ENCODE measurements around the gene CLEC5A.

CLEC5A gene

DNA sequence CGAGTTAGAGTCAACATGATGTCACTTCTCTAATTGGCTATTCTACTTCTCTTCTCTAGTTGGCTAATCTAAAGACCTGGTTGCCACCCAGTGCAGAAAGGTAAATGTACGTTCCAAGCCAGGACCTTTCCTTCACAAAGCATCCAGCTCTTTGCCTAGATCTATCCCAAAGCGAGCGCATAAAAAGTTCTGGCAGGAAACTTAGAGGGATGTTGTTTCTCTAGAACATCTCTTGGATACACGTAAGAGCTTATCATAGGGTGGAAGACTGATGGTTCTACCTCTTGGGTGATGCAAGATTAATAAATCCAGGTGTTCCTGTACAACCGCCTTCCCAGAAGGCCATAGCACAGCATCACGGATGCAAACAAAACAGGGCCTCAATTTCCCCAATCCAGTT is 26.9 kb upstream of the CLEC5A start, which contains the start of gene TAS2R38:
Gene TAS2R38, minus strand, starts transcription at position 101 of the 400 bp plus-strand sequence. Its CDS starts 84 bp downstream, at position 17.
- DNase-seq (ENCODE audit: low spot score), result no peak
- in situ Hi-C loops (cut with MboI; ENCODE audit: low pct_unique_long_range_greater_than_20kb, low sequenced_read_pairs, unreplicated experiment), result no loop called here
- TF ChIP-seq, protein P1, sequence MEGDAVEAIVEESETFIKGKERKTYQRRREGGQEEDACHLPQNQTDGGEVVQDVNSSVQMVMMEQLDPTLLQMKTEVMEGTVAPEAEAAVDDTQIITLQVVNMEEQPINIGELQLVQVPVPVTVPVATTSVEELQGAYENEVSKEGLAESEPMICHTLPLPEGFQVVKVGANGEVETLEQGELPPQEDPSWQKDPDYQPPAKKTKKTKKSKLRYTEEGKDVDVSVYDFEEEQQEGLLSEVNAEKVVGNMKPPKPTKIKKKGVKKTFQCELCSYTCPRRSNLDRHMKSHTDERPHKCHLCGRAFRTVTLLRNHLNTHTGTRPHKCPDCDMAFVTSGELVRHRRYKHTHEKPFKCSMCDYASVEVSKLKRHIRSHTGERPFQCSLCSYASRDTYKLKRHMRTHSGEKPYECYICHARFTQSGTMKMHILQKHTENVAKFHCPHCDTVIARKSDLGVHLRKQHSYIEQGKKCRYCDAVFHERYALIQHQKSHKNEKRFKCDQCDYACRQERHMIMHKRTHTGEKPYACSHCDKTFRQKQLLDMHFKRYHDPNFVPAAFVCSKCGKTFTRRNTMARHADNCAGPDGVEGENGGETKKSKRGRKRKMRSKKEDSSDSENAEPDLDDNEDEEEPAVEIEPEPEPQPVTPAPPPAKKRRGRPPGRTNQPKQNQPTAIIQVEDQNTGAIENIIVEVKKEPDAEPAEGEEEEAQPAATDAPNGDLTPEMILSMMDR (IDR thresholded peaks at IDR 0.05; ENCODE audit: extremely low read depth, insufficient read depth, missing control alignments), result no peak

DNA sequence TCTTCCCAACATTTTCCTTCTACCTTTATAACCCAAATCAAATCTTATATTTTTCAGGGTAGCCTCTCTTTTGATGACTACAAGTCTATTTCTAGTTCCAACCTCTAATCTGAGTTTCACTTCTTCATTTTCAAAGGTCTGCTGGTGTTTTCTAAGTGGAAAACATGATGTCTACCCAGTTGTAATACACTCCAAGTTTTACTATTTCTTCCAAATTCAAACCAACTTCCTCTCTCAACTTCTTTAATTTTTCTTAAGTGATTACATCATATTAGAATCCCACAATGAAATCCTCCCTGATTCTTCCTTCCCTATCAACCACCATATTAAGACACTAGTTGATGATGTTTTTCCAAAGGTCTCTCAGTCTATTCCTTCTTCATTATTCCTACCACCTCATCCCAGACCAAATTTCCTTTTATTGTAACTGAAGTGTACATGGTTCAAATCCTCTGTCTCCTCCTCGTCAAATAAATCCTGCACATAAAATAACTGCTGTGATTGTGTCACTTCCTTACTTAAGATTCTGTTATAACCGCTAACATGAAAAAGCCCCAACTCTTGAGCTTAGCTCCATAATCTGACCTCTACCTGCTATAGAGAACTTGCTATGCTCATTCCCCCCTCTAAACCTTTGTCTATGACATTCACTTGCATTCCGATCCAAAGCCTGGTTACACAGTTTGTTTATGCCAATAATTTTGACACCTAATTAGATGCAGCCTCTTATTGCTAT is 14.1 kb upstream of the CLEC5A start:
- TF ChIP-seq, protein P1 (IDR thresholded peaks at IDR 0.05; ENCODE audit: extremely low read depth, insufficient read depth, missing control alignments), result no peak
- peak; percentile 36 for DNase-seq (ENCODE audit: low spot score)
- in situ Hi-C loops (cut with MboI; ENCODE audit: low pct_unique_long_range_greater_than_20kb, low sequenced_read_pairs, unreplicated experiment), result no loop called here

DNA sequence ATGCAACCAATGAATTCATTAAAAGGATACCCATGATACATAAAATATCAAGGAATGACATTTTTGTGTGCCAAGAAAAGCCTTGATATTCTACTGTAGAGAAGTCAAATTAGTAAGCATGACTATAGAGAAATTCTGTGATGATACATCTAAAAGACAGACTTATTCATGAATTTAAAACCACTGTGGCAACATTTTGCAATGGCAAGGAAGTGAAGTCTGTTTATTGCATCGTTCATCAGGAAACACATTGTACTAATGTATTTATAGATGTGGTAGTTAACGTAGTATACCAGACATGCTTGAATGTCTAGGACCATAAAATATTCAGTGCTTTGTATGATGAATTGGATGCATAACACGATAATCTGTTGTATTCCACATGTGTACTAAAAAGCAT is 9.3 kb upstream of the CLEC5A start:
- in situ Hi-C loops (cut with MboI; ENCODE audit: low pct_unique_long_range_greater_than_20kb, low sequenced_read_pairs, unreplicated experiment), result no loop called here
- no peak for DNase-seq (ENCODE audit: low spot score)
- TF ChIP-seq, protein P1 (IDR thresholded peaks at IDR 0.05; ENCODE audit: extremely low read depth, insufficient read depth, missing control alignments), result no peak

DNA sequence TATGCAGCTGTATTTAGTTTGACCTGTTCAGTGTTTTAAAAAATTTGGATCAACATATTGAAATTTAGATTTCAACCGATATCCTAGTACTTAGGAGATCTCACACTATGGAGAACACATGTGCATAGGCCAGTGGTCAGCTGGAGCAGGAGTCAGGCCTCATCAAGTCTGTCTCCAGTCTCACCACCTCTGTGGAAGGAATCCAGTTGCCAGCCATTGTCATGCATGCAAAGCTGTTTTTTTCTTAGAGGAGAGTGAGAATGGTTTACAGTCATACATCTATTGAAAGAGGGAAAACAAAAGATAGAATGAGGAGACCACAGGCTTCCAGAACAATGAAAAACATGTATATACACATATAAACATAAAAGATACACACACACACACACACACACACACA is 7.6 kb upstream of the CLEC5A start:
- no peak for DNase-seq (ENCODE audit: low spot score)
- TF ChIP-seq, protein P1 (IDR thresholded peaks at IDR 0.05; ENCODE audit: extremely low read depth, insufficient read depth, missing control alignments), result no peak
- in situ Hi-C loops (cut with MboI; ENCODE audit: low pct_unique_long_range_greater_than_20kb, low sequenced_read_pairs, unreplicated experiment), result no loop called here

DNA sequence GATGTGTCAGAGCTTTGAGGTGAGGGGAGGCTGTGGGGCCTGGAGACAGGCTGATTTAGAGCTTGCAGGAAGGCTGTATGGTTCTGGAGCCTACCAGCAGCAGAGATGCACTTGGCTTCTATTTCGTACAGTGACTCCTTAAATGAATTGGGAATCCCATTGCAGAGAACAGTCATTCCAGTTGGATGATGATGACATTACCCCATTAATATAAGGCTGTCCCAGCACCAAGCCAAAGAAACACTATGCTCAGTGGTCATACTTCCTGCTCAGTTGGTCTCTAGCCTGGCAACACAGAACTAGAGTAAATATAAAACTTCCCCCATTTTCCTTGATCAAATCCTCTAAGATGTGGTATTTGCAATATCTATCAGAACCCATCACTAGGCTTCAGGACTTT is 5.7 kb upstream of the CLEC5A start:
- DNase-seq (ENCODE audit: low spot score), result no peak
- TF ChIP-seq, protein P1 (IDR thresholded peaks at IDR 0.05; ENCODE audit: extremely low read depth, insufficient read depth, missing control alignments), result no peak
- in situ Hi-C loops (cut with MboI; ENCODE audit: low pct_unique_long_range_greater_than_20kb, low sequenced_read_pairs, unreplicated experiment), result no loop called here

- no peak for DNase-seq (ENCODE audit: low spot score)
- in situ Hi-C loops (cut with MboI; ENCODE audit: low pct_unique_long_range_greater_than_20kb, low sequenced_read_pairs, unreplicated experiment), result no loop called here
- TF ChIP-seq, protein P1 (IDR thresholded peaks at IDR 0.05; ENCODE audit: extremely low read depth, insufficient read depth, missing control alignments), result no peak
Measured at GRCh38 chr7:141950806-141951205, 4.0 kb upstream of the CLEC5A start.
